HG03457 (cell line): ENCODE results near the gene COL23A1.
"Not testable (repeated sequence)": the region's sequence is repeated elsewhere in the genome, so short reads cannot be mapped to it uniquely, and the experiment has no call there.

ENCODE experiments used
- ATAC-seq: cut with Tn5 transposase; IDR thresholded peaks from one replicate; pipeline ENCODE4 v1.9.1; 2021; ENCODE audit warnings: moderate number of reproducible peaks; ENCODE audit not compliant: unreplicated experiment

The COL23A1 gene

DNA sequence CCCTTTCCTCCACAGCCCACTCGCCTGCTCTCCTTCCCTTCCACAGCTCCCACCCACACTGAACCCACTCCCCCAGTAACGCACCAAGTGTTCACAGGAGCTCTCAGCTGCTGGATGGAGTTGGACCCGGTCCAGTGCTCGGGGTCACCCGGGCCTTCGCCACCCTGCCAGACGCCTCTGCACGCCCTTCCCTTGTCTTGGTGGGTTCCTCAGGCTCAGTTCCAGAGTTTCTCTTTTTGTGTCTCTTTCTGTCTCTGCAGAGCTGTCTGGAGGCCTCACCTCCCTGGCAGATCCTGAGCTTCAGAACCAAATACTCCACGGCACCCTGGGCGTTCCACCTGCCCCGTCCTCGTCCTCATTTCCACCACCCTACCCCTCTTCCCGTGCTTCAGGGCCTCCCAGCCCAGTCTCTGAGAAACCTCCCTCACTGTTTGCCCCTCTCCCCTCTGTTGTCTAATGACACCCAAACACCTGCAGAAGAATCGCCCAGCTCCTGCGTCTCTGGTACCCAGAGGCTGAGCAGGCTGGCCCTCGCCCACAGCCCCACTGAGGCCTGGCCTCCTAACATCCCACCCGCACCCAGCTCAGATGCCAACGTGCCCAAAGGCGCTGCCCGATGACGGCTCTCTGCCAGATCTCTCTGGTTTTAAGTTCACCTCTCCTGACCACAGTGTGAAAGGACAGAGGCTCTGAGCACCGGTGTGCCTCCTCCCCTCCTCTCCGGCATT is 74.3 kb downstream of the COL23A1 start:
- ATAC-seq: no peak

DNA sequence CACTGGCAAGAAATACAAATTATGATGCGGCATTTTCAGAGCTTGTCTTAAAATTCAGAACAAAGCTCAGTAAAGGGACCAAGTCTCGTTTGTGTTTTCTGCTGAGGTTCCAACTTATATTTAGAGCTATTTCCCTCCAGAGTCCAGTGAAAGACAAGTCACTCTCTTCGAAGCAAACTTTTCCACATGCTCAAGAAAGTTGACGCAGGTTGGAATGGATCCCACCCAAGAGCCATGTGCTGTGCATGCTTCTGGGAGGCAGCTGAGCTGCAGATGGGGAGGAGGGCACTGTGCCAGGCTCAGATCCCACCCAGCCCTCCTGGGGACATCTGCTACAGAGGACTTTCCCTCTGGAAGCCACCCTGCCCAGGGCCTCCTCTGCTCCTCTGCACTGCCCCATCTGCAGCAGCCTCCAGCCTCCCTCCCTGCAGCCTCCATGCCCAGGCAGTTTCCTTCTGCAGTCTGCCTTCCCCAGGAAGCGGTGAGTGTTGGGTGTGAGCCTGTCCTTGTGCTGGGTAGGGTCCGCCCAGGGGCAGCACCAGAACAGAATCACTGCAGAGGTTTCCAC is 75.3 kb downstream of the COL23A1 start:
- ATAC-seq: no peak

DNA sequence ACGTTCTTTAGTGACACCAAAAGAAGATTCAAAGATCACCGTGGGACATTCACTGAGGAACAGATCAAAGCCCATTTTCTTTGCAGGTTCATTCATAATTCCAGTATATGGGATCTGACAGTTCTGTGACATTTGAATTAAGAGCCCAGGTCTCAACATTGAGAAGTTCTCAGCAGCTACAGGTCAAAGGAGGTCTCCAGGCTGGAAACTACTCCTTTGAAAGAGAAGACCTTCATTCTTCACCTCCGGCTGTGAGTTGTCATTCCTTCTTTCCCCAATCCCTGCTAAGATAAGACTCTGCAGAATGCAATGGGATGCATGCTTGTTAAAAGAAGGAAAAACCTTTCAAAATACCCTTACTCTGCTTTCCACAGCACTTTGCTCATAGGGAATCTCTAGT is 79.0 kb downstream of the COL23A1 start:
- ATAC-seq: no peak

DNA sequence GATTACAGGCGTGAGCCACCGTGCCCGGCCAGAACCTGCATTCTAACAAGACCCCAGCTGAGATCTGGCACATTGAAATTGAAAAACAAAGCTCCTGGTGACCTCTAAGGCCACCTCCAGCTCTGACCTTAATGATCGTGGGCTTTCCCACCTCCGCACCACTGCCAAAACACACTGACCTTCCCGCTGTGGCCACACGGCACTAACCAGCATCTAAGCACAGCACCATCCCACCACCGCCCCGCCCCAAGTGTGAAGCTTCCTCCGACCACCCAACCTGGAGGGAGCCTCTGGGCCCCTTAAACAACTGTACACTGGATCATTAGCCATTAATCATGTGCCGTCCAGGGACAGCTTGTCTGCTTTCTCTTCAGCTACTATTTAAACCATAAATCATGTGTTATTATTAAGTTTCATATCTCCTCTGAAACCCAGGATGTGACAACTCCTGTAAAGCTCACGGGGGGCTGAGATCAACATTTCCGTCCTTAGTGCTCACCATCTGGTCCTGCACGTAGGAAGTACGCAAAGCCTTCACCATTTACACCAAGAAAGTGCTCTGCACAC is 80.6 kb downstream of the COL23A1 start:
- ATAC-seq: no peak

- ATAC-seq: no peak
These were observed 82.9 kb downstream of the COL23A1 start for GRCh38 chr5:178507151-178507932.

- no peak for ATAC-seq
These were observed 84.4 kb downstream of the COL23A1 start for GRCh38 chr5:178505639-178506407.

GRCh38 chr5:178504340-178504960 is 85.7 kb downstream of the COL23A1 start:
- ATAC-seq: no peak

DNA sequence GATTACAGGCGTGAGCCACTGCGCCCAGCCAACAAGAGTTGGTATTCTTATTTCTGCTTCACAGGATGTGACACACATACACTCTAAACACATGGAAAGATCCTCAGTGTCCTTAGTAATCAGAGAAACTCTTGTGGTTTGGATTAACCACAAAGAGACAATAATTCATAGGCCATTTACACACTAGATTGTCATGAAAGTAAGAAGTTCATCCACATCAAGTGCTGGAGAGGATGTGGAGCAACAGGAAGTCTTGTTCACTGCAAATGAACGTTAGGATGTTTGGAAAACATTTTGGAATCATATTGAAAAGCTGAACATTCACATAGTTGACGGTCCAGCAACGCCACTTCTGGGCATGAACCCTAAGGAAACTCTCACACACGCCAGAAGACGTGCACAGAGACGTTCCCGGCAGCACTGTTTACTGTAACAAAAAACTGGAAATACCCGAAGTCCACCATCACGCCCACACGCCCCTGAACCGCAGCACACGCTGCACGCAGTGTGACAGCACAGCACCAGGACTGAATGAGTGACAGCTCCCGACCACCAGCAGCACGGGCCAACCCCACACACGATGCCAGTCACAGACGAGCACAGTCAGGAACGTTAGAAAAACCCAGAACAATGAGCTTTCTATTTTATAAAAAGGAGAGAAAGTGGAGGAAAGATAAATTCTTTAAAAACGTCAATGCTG is 87.6 kb downstream of the COL23A1 start:
- ATAC-seq: no peak

GRCh38 chr5:178499352-178499751 is 90.8 kb downstream of the COL23A1 start:
- no peak for ATAC-seq

DNA sequence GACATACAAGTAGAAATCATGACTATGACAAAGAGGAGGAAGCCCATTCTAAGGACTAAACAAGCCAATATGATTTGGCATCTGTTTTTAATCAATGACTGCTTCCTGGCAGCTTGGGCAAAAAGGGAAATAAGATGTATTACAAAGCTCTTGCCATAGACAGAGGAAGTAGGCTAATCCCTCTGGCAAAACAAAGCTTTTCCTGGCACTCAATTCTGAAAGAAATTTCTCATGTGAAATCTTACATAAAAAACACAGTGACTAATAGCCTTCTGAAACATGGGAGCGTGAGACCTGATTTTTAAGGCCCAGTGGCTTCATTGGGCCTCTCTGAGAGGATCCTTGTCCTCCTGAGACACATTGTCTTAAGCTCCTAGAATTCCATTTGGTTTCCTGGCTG is 93.6 kb downstream of the COL23A1 start:
- ATAC-seq: no peak

DNA sequence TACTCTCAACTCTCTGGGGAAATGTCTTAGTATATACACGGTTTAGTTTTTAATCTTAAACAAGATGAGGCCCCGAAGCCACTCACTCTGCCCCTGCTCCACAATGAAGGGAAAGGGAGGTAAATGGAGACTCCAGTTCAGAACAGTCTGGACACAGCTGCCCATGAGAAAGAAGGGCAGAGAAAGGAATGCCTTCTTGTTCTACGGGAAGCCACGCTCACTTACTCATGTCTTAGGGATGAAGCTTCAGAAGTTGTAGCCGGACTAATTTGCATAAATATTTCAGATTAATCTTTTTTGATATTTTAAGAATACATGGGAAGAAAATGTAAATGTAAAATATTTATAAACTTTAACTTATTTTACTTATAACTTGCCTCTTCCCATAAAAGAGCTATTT is 94.0 kb downstream of the COL23A1 start:
- no peak for ATAC-seq

DNA sequence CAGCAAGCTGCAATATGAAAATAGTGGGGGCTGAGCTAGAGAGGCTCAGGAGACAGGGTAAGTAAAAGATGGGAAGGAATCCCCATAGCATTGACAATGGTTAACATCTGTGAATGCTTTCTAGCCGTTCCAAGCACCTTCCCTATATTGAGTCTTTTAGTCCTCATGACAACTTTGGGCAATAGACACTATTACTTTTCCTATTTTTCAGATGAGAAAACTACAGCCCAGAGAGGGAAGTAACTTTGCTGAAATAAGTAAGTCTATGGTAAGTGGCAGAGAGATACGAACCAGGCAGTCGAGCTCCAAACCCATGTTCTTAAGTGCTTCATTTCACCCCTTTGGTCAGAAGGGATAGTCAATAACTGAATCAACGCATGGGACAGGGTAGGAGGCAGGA is 94.5 kb downstream of the COL23A1 start:
- no peak for ATAC-seq

DNA sequence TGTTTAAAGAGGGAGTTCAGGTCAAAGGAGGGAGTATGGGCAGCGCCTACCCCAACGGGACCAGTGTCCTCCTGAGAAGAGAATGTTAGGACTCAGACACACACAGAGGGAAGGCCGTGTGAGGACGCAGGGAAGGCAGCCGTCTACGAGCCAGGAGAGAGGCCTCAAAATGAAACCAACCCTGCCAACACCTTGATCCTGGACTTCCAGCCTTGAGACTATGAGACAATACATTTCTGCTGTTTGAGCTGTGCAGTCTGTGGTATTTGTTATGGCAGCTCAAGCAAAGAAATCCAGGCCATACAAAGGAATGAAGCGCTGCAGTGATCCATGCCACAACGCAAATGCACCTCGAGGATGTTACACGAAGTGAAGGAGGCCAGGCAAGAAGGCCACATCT is 97.9 kb downstream of the COL23A1 start:
- ATAC-seq: no peak

- no peak for ATAC-seq
These were observed 99.1 kb downstream of the COL23A1 start for GRCh38 chr5:178490935-178491652.

- no peak for ATAC-seq
These were observed 100.8 kb downstream of the COL23A1 start for GRCh38 chr5:178489271-178489976.

GRCh38 chr5:178488696-178489095 is 101.5 kb downstream of the COL23A1 start:
- ATAC-seq: no peak

- no peak for ATAC-seq
These were observed 102.1 kb downstream of the COL23A1 start for GRCh38 chr5:178487911-178488600.

DNA sequence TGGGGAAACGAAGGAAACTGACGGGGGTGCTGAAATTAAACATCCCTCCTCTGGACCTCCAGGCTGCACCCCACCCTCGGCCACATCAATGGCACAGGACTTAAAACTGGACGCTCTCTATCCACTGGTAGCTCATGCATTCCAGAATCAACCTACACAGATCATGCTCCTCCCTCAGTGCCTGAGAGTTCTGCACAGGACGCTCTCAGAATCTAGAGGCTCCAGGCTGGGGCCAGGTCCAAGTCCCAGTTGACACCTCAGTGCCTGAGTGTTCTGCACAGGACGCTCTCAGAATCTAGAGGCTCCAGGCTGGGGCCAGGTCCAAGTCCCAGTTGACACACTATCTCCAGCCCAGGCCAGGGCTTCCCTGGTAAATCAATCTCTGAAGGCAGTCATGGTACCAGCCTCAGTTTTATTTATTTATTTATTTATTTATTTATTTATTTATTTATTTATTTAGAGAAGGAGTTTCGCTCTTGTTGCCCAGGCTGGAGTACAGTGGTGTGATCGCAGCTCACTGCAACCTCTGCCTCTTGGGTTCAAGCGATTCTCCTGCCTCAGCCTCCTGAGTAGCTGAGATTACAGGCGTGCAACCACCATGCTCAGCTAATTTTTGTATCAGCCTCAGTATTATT is 103.2 kb downstream of the COL23A1 start:
- not testable (repeated sequence) for ATAC-seq
